Activated naive CD4-positive, alpha-beta T cell treated with anti-CD3 and anti-CD28 coated beads, Interleukin-2, amount 50 U/mL, for 24 hours (primary cell): Measurements from ENCODE around the gene KCNK5.

Source experiments
- H3K27ac Mint-ChIP-seq: one replicate; pipeline ENCODE4 v1.8.0; 2021; ENCODE audit warnings: mild to moderate bottlenecking, mixed read lengths
- H3K27me3 Mint-ChIP-seq: one replicate; pipeline ENCODE4 v1.8.0; 2021; ENCODE audit warnings: mixed read lengths
- H3K36me3 Mint-ChIP-seq: one replicate; pipeline ENCODE4 v1.8.0; 2021; ENCODE audit warnings: mixed read lengths
- H3K4me1 Mint-ChIP-seq: one replicate; pipeline ENCODE4 v1.8.0; 2021; ENCODE audit warnings: mixed read lengths
- H3K4me3 Mint-ChIP-seq: one replicate; pipeline ENCODE4 v1.8.0; 2021; ENCODE audit warnings: mild to moderate bottlenecking, mixed read lengths
- H3K9me3 Mint-ChIP-seq: one replicate; pipeline ENCODE4 v1.8.0; 2021; ENCODE audit warnings: mixed read lengths

The KCNK5 gene

GRCh38 chr6:39166912-39167290 is 62.4 kb downstream of the KCNK5 start:
- Mint-ChIP-seq H3K36me3 (no peaks in the 10 kb centered on the region), H3K27me3 (no peaks in the 10 kb centered on the region), H3K4me3 (no peak overlapping the region), H3K4me1 (peaks cover 5% of the 10 kb centered on the region), H3K9me3 (no peaks in the 10 kb centered on the region), H3K27ac (no peak overlapping the region)

GRCh38 chr6:39166189-39166911 is 62.9 kb downstream of the KCNK5 start:
- H3K36me3 Mint-ChIP-seq, result no peaks in the 10 kb centered on the region
- H3K4me3 Mint-ChIP-seq, result no peak overlapping the region
- no peaks in the 10 kb centered on the region for H3K9me3 Mint-ChIP-seq
- no peak overlapping the region for H3K27ac Mint-ChIP-seq
- H3K27me3 Mint-ChIP-seq, result no peaks in the 10 kb centered on the region
- peaks cover 5% of the 10 kb centered on the region for H3K4me1 Mint-ChIP-seq

- Mint-ChIP-seq H3K9me3 (no peaks in the 10 kb centered on the region), H3K36me3 (peaks cover 2% of the 10 kb centered on the region), H3K27me3 (no peaks in the 10 kb centered on the region), H3K4me3 (no peak overlapping the region), H3K4me1 (peaks cover 14% of the 10 kb centered on the region), H3K27ac (no peak overlapping the region)
These were observed 71.8 kb downstream of the KCNK5 start for GRCh38 chr6:39157511-39157910.

- Mint-ChIP-seq H3K9me3 (no peaks in the 10 kb centered on the region), H3K27ac (no peak overlapping the region), H3K36me3 (peaks cover 2% of the 10 kb centered on the region), H3K27me3 (no peaks in the 10 kb centered on the region), H3K4me3 (no peak overlapping the region), H3K4me1 (peaks cover 21% of the 10 kb centered on the region)
These were observed 72.5 kb downstream of the KCNK5 start for GRCh38 chr6:39156801-39157200.

- H3K27me3 Mint-ChIP-seq, result no peaks in the 10 kb centered on the region
- peaks cover 30% of the 10 kb centered on the region for H3K4me1 Mint-ChIP-seq
- no peak overlapping the region for H3K27ac Mint-ChIP-seq
These were observed 74.6 kb downstream of the KCNK5 start for GRCh38 chr6:39154705-39155104.

GRCh38 chr6:39153766-39154397 is 75.4 kb downstream of the KCNK5 start:
- peaks cover 30% of the 10 kb centered on the region for H3K4me1 Mint-ChIP-seq
- H3K36me3 Mint-ChIP-seq, result peaks cover 1% of the 10 kb centered on the region
- peak overlapping the region; percentile 26 for H3K27ac Mint-ChIP-seq
- H3K4me3 Mint-ChIP-seq, result no peak overlapping the region
- H3K9me3 Mint-ChIP-seq, result no peaks in the 10 kb centered on the region
- H3K27me3 Mint-ChIP-seq, result no peaks in the 10 kb centered on the region

More at GRCh38 chr6:39154705-39155104, 74.6 kb downstream of the KCNK5 start:
- Mint-ChIP-seq H3K4me3 (no peak overlapping the region), H3K9me3 (no peaks in the 10 kb centered on the region), H3K36me3 (peaks cover 1% of the 10 kb centered on the region)

- H3K27ac Mint-ChIP-seq, result peak overlapping the region; percentile 20
- H3K36me3 Mint-ChIP-seq, result no peaks in the 10 kb centered on the region
- no peaks in the 10 kb centered on the region for H3K27me3 Mint-ChIP-seq
- no peaks in the 10 kb centered on the region for H3K9me3 Mint-ChIP-seq
- no peak overlapping the region for H3K4me3 Mint-ChIP-seq
- H3K4me1 Mint-ChIP-seq, result peaks cover 33% of the 10 kb centered on the region
These were observed 77.0 kb downstream of the KCNK5 start for GRCh38 chr6:39152262-39152661.

- Mint-ChIP-seq H3K4me1 (peaks cover 33% of the 10 kb centered on the region), H3K9me3 (no peaks in the 10 kb centered on the region), H3K27me3 (no peaks in the 10 kb centered on the region), H3K36me3 (no peaks in the 10 kb centered on the region), H3K4me3 (no peak overlapping the region), H3K27ac (no peak overlapping the region)
These were observed 78.1 kb downstream of the KCNK5 start for GRCh38 chr6:39151211-39151610.

GRCh38 chr6:39144481-39145173 is 84.6 kb downstream of the KCNK5 start:
- H3K4me1 Mint-ChIP-seq, result peaks cover 26% of the 10 kb centered on the region
- peaks cover 5% of the 10 kb centered on the region for H3K9me3 Mint-ChIP-seq
- H3K4me3 Mint-ChIP-seq, result no peak overlapping the region
- no peaks in the 10 kb centered on the region for H3K27me3 Mint-ChIP-seq
- peaks cover 5% of the 10 kb centered on the region for H3K36me3 Mint-ChIP-seq
- peak overlapping the region; percentile 66 for H3K27ac Mint-ChIP-seq

GRCh38 chr6:39143238-39143930 is 85.9 kb downstream of the KCNK5 start:
- peak overlapping the region; percentile 81 for H3K27ac Mint-ChIP-seq
- peak overlapping the region; percentile 65 for H3K4me3 Mint-ChIP-seq
- no peaks in the 10 kb centered on the region for H3K27me3 Mint-ChIP-seq
- H3K9me3 Mint-ChIP-seq, result peaks cover 5% of the 10 kb centered on the region
- peaks cover 5% of the 10 kb centered on the region for H3K36me3 Mint-ChIP-seq
- H3K4me1 Mint-ChIP-seq, result peaks cover 26% of the 10 kb centered on the region

- H3K27ac Mint-ChIP-seq, result no peak overlapping the region
These were observed 88.6 kb downstream of the KCNK5 start for GRCh38 chr6:39140556-39141167.

More at GRCh38 chr6:39140556-39141167, 88.6 kb downstream of the KCNK5 start:
- peaks cover 10% of the 10 kb centered on the region for H3K9me3 Mint-ChIP-seq
- no peak overlapping the region for H3K4me3 Mint-ChIP-seq
- peaks cover 23% of the 10 kb centered on the region for H3K4me1 Mint-ChIP-seq
- no peaks in the 10 kb centered on the region for H3K27me3 Mint-ChIP-seq
- H3K36me3 Mint-ChIP-seq, result peaks cover 5% of the 10 kb centered on the region
